HEK293T (cell line): ENCODE measurements around the gene ERCC3.

Experiments used
- ARNT ChIP-seq: fragments of 450-650 bp; IDR thresholded peaks from 2 replicates; pipeline ENCODE4 v1.6.1; 2017; ENCODE audit warnings: mild to moderate bottlenecking
- BHLHE40 ChIP-seq: fragments of 450-650 bp; IDR thresholded peaks from 2 replicates; pipeline ENCODE4 v1.6.1; 2016; ENCODE audit warnings: mild to moderate bottlenecking, moderate library complexity, borderline replicate concordance
- CTBP1 ChIP-seq: fragments of 450-650 bp; IDR thresholded peaks from 2 replicates; pipeline ENCODE4 v1.6.1; 2016; ENCODE audit warnings: borderline replicate concordance
- FOXA1 ChIP-seq: fragments of 450-650 bp; IDR thresholded peaks from 2 replicates; pipeline ENCODE4 v1.6.1; 2016; ENCODE audit warnings: mild to moderate bottlenecking
- FOXK2 ChIP-seq: fragments of 450-650 bp; IDR thresholded peaks from 2 replicates; pipeline ENCODE4 v1.6.1; 2016; ENCODE audit warnings: mild to moderate bottlenecking
- HDGF ChIP-seq: fragments of 450-650 bp; IDR thresholded peaks from 2 replicates; pipeline ENCODE4 v1.6.1; 2017; ENCODE audit warnings: antibody characterized with exemption, borderline replicate concordance
- LEF1 ChIP-seq: fragments of 450-650 bp; IDR thresholded peaks from 2 replicates; pipeline ENCODE4 v1.6.1; 2017; ENCODE audit warnings: mild to moderate bottlenecking, borderline replicate concordance
- NFRKB ChIP-seq: fragments of 450-650 bp; IDR thresholded peaks from 2 replicates; pipeline ENCODE4 v1.6.1; 2016; ENCODE audit warnings: mild to moderate bottlenecking, moderate library complexity
- SP1 ChIP-seq: fragments of 450-650 bp; IDR thresholded peaks from 2 replicates; pipeline ENCODE4 v1.6.1; 2017
- TARDBP ChIP-seq: fragments of 450-650 bp; IDR thresholded peaks from 2 replicates; pipeline ENCODE4 v1.6.1; 2016
- ZNF384 ChIP-seq: fragments of 450-650 bp; IDR thresholded peaks from 2 replicates; pipeline ENCODE4 v1.6.1; 2016

DNA sequence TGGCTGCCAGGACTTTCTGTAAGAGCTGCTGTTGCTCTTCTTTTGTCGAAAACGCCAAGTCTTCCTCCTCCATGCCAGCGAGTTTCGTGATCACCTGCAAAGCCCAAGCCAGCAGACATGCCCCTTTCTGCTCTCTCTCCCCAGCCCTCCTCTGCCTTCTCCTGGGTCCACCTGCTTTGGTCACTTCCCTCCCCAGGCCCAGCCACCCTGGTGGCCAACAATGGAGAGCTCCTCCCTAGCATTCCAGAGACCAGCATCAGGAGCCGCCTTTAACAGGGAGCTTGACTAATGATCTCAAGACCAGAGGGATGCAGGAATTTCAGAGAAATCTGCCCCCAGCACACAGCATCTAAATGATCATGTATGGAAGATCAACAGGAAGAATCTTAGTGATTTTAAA lies 34.6 kb downstream of the ERCC3 start:
- no peak for TF ChIP-seq ZNF384
- no peak for TF ChIP-seq BHLHE40
- TF ChIP-seq SP1: no peak
- TF ChIP-seq FOXK2: no peak
- TF ChIP-seq CTBP1: no peak
- TF ChIP-seq ARNT: no peak
- no peak for TF ChIP-seq FOXA1
- TF ChIP-seq LEF1: no peak
- TF ChIP-seq TARDBP: no peak
- TF ChIP-seq HDGF: no peak
- no peak for TF ChIP-seq NFRKB
